ENCODE results near the gene PHACTR1.

PHACTR1 gene

GRCh38 chr6:13012977-13013680 is 296.6 kb downstream of the PHACTR1 start:
- no peak for TF ChIP-seq CTCF (IDR thresholded peaks at IDR 0.05; ENCODE audit: insufficient read depth, low read depth, low read length, missing control alignments)
- no peak for DNase-seq (ENCODE audit: low read depth)
- no peak overlapping the region for H3K4me3 ChIP-seq (ENCODE audit: low read depth, low read length)

GRCh38 chr6:13013681-13014503 is 297.3 kb downstream of the PHACTR1 start:
- DNase-seq (ENCODE audit: low read depth), result no peak
- no peak overlapping the region for H3K4me3 ChIP-seq (ENCODE audit: low read depth, low read length)
- TF ChIP-seq CTCF (IDR thresholded peaks at IDR 0.05; ENCODE audit: insufficient read depth, low read depth, low read length, missing control alignments), result no peak

GRCh38 chr6:13014504-13015378 is 298.2 kb downstream of the PHACTR1 start:
- no peak overlapping the region for H3K4me3 ChIP-seq (ENCODE audit: low read depth, low read length)
- DNase-seq (ENCODE audit: low read depth), result no peak

GRCh38 chr6:13015379-13015681 is 298.8 kb downstream of the PHACTR1 start:
- TF ChIP-seq CTCF (IDR thresholded peaks at IDR 0.05; ENCODE audit: insufficient read depth, low read depth, low read length, missing control alignments), result no peak
- no peak overlapping the region for H3K4me3 ChIP-seq (ENCODE audit: low read depth, low read length)
- DNase-seq (ENCODE audit: low read depth), result no peak

More at GRCh38 chr6:13014504-13015378, 298.2 kb downstream of the PHACTR1 start:
- no peak for TF ChIP-seq CTCF (IDR thresholded peaks at IDR 0.05; ENCODE audit: insufficient read depth, low read depth, low read length, missing control alignments)

GRCh38 chr6:13024616-13025015 is 308.0 kb downstream of the PHACTR1 start:
- no peak for TF ChIP-seq CTCF (IDR thresholded peaks at IDR 0.05; ENCODE audit: insufficient read depth, low read depth, low read length, missing control alignments)
- DNase-seq (ENCODE audit: low read depth), result no peak
- H3K4me3 ChIP-seq (ENCODE audit: low read depth, low read length), result no peak overlapping the region

- H3K4me3 ChIP-seq (ENCODE audit: low read depth, low read length), result no peak overlapping the region
- TF ChIP-seq CTCF (IDR thresholded peaks at IDR 0.05; ENCODE audit: insufficient read depth, low read depth, low read length, missing control alignments), result no peak
- no peak for DNase-seq (ENCODE audit: low read depth)
Observed at GRCh38 chr6:13025893-13026499, 309.4 kb downstream of the PHACTR1 start.

All from GM12865 (cell line).